HG03457 (cell line): Measurements from ENCODE around the gene PPP1R3C.

Source experiments
- ATAC-seq: cut with Tn5 transposase; IDR thresholded peaks from one replicate; pipeline ENCODE4 v1.9.1; 2021; ENCODE audit warnings: moderate number of reproducible peaks; ENCODE audit not compliant: unreplicated experiment

The PPP1R3C gene

GRCh38 chr10:91602449-91602848 lies 30.4 kb downstream of the PPP1R3C start:
- ATAC-seq = no peak

- no peak for ATAC-seq
Measured at GRCh38 chr10:91601212-91601611, 31.7 kb downstream of the PPP1R3C start.

GRCh38 chr10:91598211-91598977 lies 34.5 kb downstream of the PPP1R3C start:
- no peak for ATAC-seq

- no peak for ATAC-seq
Measured at GRCh38 chr10:91597197-91597881, 35.5 kb downstream of the PPP1R3C start.

- ATAC-seq = no peak
Measured at GRCh38 chr10:91596825-91597196, 36.1 kb downstream of the PPP1R3C start.

GRCh38 chr10:91593834-91594233 lies 39.0 kb downstream of the PPP1R3C start:
- no peak for ATAC-seq

GRCh38 chr10:91593366-91593765 lies 39.5 kb downstream of the PPP1R3C start:
- ATAC-seq = no peak

- ATAC-seq = no peak
Measured at GRCh38 chr10:91592266-91592975, 40.5 kb downstream of the PPP1R3C start.

GRCh38 chr10:91591797-91592174 lies 41.1 kb downstream of the PPP1R3C start:
- no peak for ATAC-seq

- no peak for ATAC-seq
Measured at GRCh38 chr10:91590904-91591796, 41.7 kb downstream of the PPP1R3C start.

- ATAC-seq = no peak
Measured at GRCh38 chr10:91590142-91590903, 42.5 kb downstream of the PPP1R3C start.

- ATAC-seq = no peak
Measured at GRCh38 chr10:91589658-91590035, 43.2 kb downstream of the PPP1R3C start.

- ATAC-seq = no peak
Measured at GRCh38 chr10:91589015-91589657, 43.7 kb downstream of the PPP1R3C start.

- no peak for ATAC-seq
Measured at GRCh38 chr10:91587710-91588638, 44.9 kb downstream of the PPP1R3C start.

GRCh38 chr10:91582153-91582554 lies 50.7 kb downstream of the PPP1R3C start:
- ATAC-seq = no peak

- ATAC-seq = no peak
Measured at GRCh38 chr10:91579329-91579985, 53.4 kb downstream of the PPP1R3C start.
